ACC112 (cell line): ENCODE measurements around the gene RPIA.
"Not testable (repeated sequence)": the region's sequence is repeated elsewhere in the genome, so short reads cannot be mapped to it uniquely, and the experiment has no call there.

ENCODE experiments used
- H2AFZ ChIP-seq: fragments of 200-600 bp; sonication (generic); one replicate; pipeline ENCODE4 v1.6.0; 2017; ENCODE audit warnings: antibody characterized with exemption, low read length; ENCODE audit not compliant: unreplicated experiment
- H3K27ac ChIP-seq: fragments of 200-600 bp; sonication (generic); 2 replicates; pipeline ENCODE4 v1.5.1; 2014; ENCODE audit warnings: low read depth, mild to moderate bottlenecking, antibody characterized with exemption, low read length, moderate library complexity
- H3K27me3 ChIP-seq: fragments of 200-600 bp; sonication (generic); 2 replicates; pipeline ENCODE4 v1.6.1; 2014; ENCODE audit warnings: mild to moderate bottlenecking, antibody characterized with exemption, low read length, moderate library complexity, mixed read lengths; ENCODE audit not compliant: insufficient read depth
- H3K36me3 ChIP-seq: fragments of 200-600 bp; sonication (generic); 2 replicates; pipeline ENCODE4 v1.6.1; 2016; ENCODE audit warnings: mild to moderate bottlenecking, antibody characterized with exemption, low read length, moderate library complexity, mixed read lengths; ENCODE audit not compliant: insufficient read depth
- H3K4me1 ChIP-seq: fragments of 200-600 bp; sonication (generic); one replicate; pipeline ENCODE4 v1.6.1; 2016; ENCODE audit warnings: low read length, mixed read lengths; ENCODE audit not compliant: insufficient read depth, unreplicated experiment, control insufficient read depth
- H3K4me3 ChIP-seq: fragments of 200-600 bp; sonication (generic); 2 replicates; pipeline ENCODE4 v1.5.1; 2014; ENCODE audit warnings: mild to moderate bottlenecking, low read depth, low read length
- H3K79me2 ChIP-seq: fragments of 200-600 bp; sonication (generic); one replicate; pipeline ENCODE4 v1.6.0; 2016; ENCODE audit warnings: low read length; ENCODE audit not compliant: control insufficient read depth, unreplicated experiment, insufficient read depth

The RPIA gene

GRCh38 chr2:88753833-88754584 is 62.5 kb downstream of the RPIA start:
- no peak overlapping the region for H3K27ac ChIP-seq
- no peaks in the 10 kb centered on the region for H3K4me1 ChIP-seq

GRCh38 chr2:88754585-88755320 is 63.3 kb downstream of the RPIA start:
- H3K4me1 ChIP-seq: no peaks in the 10 kb centered on the region
- no peak overlapping the region for H3K4me3 ChIP-seq
- no peaks in the 10 kb centered on the region for H3K79me2 ChIP-seq
- no peaks in the 10 kb centered on the region for H3K36me3 ChIP-seq
- no peak overlapping the region for H2AFZ ChIP-seq
- H3K27me3 ChIP-seq: no peaks in the 10 kb centered on the region
- no peak overlapping the region for H3K27ac ChIP-seq

More at GRCh38 chr2:88753833-88754584, 62.5 kb downstream of the RPIA start:
- no peaks in the 10 kb centered on the region for H3K27me3 ChIP-seq
- H2AFZ ChIP-seq: no peak overlapping the region
- H3K79me2 ChIP-seq: no peaks in the 10 kb centered on the region
- H3K4me3 ChIP-seq: no peak overlapping the region
- no peaks in the 10 kb centered on the region for H3K36me3 ChIP-seq

GRCh38 chr2:88755836-88756235 is 64.4 kb downstream of the RPIA start:
- Histone ChIP-seq H3K4me1 (no peaks in the 10 kb centered on the region), H3K4me3 (no peak overlapping the region), H3K36me3 (no peaks in the 10 kb centered on the region), H3K27me3 (no peaks in the 10 kb centered on the region), H2AFZ (no peak overlapping the region), H3K27ac (no peak overlapping the region), H3K79me2 (no peaks in the 10 kb centered on the region)

GRCh38 chr2:88757025-88757424 is 65.6 kb downstream of the RPIA start:
- H3K27me3 ChIP-seq: no peaks in the 10 kb centered on the region; the same call in 1 of the 2 replicates
- no peak overlapping the region for H3K27ac ChIP-seq
- H3K79me2 ChIP-seq: no peaks in the 10 kb centered on the region
- no peak overlapping the region for H3K4me3 ChIP-seq
- no peak overlapping the region for H2AFZ ChIP-seq
- H3K36me3 ChIP-seq: no peaks in the 10 kb centered on the region
- H3K4me1 ChIP-seq: no peaks in the 10 kb centered on the region

- not testable (repeated sequence) for H3K4me1 ChIP-seq, H3K27me3 ChIP-seq, H3K4me3 ChIP-seq, H2AFZ ChIP-seq, H3K27ac ChIP-seq, H3K79me2 ChIP-seq, H3K36me3 ChIP-seq
Observed at GRCh38 chr2:88758702-88759101, 67.2 kb downstream of the RPIA start.

GRCh38 chr2:88760819-88761598 is 69.5 kb downstream of the RPIA start:
- H3K79me2 ChIP-seq: no peaks in the 10 kb centered on the region
- no peak overlapping the region for H3K4me3 ChIP-seq
- H3K36me3 ChIP-seq: no peaks in the 10 kb centered on the region
- H3K27ac ChIP-seq: no peak overlapping the region
- H3K27me3 ChIP-seq: peaks cover 21% of the 10 kb centered on the region
- H2AFZ ChIP-seq: no peak overlapping the region
- no peaks in the 10 kb centered on the region for H3K4me1 ChIP-seq

GRCh38 chr2:88764141-88764849 is 72.8 kb downstream of the RPIA start:
- no peaks in the 10 kb centered on the region for H3K79me2 ChIP-seq
- no peak overlapping the region; the same call in 1 of the 2 replicates for H3K4me3 ChIP-seq
- H3K36me3 ChIP-seq: no peaks in the 10 kb centered on the region
- no peak overlapping the region for H2AFZ ChIP-seq
- no peak overlapping the region for H3K27ac ChIP-seq
- H3K27me3 ChIP-seq: peaks cover 26% of the 10 kb centered on the region
- H3K4me1 ChIP-seq: no peaks in the 10 kb centered on the region

GRCh38 chr2:88764850-88765153 is 73.3 kb downstream of the RPIA start:
- Histone ChIP-seq H3K4me3 (peak overlapping the region; percentile 77), H3K36me3 (no peaks in the 10 kb centered on the region), H3K27me3 (peaks cover 29% of the 10 kb centered on the region), H2AFZ (no peak overlapping the region), H3K27ac (no peak overlapping the region), H3K79me2 (no peaks in the 10 kb centered on the region), H3K4me1 (no peaks in the 10 kb centered on the region)

GRCh38 chr2:88765154-88765888 is 73.8 kb downstream of the RPIA start:
- H2AFZ ChIP-seq: peak overlapping the region; percentile 90
- no peaks in the 10 kb centered on the region for H3K79me2 ChIP-seq
- peaks cover 34% of the 10 kb centered on the region for H3K27me3 ChIP-seq
- no peak overlapping the region for H3K27ac ChIP-seq
- H3K36me3 ChIP-seq: no peaks in the 10 kb centered on the region
- H3K4me3 ChIP-seq: peak overlapping the region; percentile 77
- no peaks in the 10 kb centered on the region for H3K4me1 ChIP-seq
